GM19023 (cell line): ENCODE measurements around the gene GRM7.

Source experiments
- ATAC-seq: cut with Tn5 transposase; IDR thresholded peaks from one replicate; pipeline ENCODE4 v1.9.1; 2021; ENCODE audit warnings: mild to moderate bottlenecking, moderate library complexity; ENCODE audit not compliant: unreplicated experiment

Gene GRM7

DNA sequence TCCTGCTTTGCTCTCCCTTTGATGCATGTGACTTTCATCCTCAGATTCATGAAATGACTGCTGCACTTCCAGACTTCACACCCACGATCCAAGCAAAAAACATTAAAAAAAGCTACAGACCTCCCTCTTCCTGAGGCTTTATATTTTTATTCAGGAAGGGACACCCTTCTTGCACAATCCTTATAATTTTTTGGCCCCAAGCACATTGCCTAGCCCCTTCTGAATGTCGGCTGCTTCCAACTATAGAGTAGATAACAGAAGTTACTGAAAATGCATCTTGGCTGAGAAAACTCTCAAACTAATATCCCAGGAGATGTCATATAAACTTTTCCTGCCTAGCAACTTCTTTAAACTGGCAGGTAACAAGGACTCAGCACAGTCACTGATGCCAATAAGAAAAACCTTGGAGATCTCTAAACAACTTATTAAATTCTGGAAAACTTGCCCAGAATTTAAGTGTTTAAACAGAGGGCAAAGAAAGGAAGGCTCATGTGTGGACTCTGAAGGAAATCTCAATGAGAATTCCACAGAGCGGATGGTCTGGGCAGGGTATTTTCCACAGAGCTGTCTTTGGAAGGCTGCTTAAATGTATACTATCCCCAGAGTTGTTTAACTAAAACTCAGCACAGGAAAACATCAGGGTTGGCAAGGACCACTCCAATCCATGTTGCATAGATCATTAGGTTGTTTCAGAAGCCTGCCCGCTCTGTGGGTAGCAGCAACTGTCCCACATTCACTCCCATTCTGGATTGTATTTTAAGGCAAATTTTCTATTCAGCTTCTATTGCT lies 893.9 kb downstream of the GRM7 start:
- ATAC-seq, result no peak

DNA sequence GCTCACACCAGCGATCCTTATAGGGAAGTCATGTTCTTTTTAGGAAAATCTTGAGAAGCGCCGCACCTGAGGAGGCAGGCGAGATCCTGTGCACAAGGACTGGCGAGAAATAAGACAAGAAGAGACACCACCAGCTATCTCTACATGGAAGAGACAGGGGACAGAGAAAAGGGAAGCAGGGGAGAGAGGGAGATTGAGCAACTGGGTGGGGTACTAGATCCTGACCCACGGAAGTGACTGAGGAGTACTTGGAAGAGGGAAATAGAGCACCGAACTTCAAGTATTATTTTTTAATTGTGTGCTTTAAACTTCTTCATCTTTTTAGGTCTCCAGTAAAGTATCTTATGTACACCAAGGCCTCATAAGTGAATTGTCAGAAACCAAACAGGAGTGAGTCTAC lies 898.7 kb downstream of the GRM7 start:
- ATAC-seq, result no peak

DNA sequence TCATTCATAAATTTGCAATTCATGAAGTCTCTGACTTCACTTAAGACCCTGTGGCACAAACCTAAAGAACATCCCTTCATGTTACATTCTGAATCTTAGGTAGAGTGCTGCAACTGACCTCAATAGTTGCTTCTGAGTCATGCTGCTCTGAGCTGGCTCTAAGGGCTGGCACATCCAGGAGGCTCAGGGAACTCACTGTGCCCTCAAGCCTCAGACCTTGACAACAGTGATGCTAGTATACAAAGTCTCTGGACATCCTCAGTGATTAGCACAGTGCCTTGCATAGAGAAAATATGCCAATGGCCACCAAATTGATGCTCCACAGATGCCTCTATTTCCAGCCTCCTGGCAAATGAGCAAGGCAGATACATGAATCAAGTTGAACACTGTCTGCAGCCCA lies 899.8 kb downstream of the GRM7 start:
- ATAC-seq, result no peak

DNA sequence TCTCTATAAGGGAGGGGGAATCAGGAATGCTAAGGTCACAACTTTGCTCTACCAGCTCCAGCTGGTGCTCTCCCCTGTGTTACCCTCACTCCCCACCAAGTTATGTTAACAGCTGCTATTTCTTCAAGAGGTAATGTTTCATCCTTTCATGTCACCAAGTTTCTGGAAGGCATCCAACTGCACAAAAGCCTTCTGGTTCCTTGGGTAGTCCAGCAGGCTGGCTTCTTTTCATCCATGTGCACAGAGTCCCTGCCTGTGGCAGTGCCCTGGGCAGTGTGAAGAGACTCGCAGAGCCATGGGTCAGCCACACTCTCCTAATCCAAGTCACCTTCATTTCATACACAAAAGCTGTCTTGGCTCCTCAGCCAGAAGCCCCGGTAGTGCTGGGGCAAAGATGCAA lies 903.2 kb downstream of the GRM7 start:
- ATAC-seq, result no peak

DNA sequence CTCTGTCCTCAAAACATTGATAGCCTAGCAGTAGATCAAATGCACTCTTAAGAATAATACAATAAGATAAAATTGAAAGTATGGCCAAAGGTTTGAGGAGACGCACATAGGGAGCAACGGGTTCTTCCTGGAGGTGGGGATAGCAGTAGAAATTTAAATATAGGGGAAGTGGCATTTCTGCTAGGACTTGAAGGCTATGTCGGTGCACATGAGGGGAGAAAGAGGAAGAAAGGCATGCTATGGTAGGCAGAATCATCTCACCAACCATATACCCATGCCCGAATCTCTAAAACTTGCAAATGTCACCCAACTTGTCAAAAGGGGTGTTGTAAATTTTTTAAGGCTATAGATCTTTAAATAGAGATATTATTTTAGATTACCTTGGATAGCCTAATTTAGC lies 905.6 kb downstream of the GRM7 start:
- no peak for ATAC-seq

DNA sequence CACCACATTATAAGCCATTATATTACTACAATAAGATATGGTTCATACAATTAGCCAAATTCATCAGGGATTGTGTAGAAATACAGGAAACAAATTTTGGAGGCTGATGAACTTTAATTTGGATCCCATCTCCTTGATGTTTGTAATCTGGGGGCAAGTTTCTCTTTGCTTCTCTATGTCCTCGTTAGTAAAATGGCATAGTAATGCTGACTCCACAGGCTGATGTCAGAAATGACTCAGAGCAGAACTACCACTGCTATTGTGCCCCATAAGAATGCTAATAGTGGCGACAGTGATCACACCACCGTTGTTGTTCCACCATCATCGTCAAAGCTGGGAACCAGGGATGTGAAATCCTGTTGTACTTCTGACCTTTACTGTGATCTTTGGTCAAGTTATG lies 918.4 kb downstream of the GRM7 start:
- ATAC-seq, result no peak

DNA sequence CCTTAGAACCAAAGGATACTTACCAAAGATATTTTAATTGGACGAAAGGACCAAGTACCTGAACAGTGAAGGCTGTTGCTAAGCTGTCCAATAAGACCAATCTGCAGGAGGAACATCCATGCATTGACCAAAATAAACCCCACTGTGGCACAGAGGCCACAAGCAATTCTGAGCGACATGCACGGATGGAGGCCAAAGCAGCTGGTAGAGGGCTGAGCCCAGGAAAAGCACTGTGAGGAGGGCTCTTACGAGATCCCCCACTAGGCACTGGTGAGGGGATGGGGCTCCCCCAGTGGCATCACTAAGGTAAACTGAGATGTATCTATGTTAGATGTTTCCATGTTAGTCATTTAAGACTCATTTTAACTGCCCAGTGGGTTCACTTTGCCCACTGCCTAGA lies 920.5 kb downstream of the GRM7 start:
- no peak for ATAC-seq

DNA sequence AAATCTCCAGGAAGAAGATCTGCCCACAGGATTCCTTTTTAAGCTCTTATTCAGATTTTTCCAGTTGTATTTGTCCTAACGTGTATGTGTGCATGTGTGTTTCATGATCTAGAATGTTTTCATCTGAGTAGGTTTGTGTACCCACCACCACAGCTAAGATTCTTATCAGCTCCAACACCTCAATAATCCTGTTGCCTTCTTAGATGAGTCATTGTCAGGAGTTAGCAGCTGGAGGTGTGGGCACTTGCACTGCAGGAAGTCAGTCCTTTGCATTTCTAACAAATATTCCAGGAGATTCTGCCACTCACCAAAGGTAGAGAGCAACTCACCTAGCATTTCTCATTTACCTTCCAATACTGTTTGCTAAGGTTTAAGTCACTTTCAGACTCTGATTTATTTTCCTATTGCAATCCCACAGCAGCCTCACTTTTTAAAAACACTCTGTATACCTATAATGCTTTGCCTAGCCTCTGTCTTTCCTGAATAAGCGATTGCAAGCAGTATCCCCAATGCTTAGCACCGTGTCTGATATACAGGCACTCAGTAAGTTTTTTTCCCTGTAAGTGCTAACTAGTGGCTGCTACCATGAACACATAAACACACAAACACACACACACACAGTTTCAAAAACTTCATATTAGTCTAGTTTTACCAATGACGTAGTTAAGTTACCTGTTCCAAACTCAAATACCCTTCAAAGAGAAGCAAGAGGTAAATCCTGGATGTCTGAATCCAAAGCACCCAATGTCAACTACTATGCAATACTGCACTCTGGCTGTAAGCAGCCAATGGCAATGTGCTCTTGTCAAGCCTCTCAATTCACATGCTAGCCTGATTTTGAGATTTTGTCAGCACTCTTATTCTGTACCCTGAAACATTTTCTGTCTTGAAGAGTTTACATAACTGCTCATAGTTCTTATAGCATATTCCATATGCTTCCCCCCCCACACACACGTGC lies 927.2 kb downstream of the GRM7 start:
- no peak for ATAC-seq

DNA sequence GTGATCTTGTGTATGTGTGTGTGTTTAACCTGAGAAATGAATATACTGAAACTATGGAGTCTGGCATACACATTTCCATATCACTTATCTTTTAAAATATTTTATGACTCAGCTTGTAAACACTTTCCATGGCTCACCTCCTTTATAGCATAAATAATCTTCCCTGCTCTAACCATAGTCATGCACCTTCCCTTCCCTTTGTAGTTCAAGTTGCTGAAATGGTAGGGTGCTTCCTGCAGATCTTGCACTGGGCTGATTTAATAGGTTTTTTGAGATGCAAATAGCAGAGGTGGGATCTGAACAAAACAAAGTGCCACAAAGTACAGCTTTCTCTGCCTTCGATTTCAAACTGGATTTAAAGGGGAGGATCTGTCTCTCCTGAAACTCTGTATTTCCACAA lies 928.0 kb downstream of the GRM7 start:
- no peak for ATAC-seq

DNA sequence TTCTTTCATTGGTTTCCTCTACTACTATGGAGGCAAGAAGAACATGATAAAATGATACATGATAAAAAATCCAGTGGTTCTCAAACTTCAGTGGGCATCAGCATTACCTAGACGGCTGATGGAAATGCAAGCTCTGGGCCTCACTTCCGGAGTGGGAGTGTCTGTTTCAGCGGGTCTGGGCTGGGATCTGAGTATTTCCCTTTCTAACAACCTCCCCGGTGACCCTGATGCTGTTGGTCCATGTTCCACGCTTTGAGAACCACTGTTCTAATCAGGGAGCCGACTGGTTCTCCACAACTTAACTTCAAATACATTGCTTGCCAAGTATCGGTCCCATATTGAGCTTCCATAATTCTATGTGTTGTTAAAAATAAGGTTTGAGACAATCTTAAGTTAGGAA lies 928.4 kb downstream of the GRM7 start:
- no peak for ATAC-seq

DNA sequence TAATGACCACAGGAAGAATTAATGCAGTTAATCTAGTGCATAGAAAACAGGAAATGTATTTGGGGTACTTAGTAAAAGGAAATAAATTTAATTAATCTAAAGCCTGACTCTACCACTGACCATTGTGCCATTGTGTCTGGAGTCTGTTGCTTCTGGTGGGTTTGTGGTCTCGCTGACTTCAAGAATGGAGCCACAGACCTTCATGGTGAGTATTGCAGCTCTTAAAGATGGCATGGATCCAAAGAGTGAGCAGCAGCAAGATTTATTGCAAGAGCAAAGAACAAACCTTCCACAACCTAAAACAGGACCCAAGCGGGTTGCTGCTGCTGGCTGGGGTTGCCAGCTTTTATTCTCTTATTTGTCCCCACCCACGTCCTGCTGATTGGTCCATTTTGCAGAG lies 929.2 kb downstream of the GRM7 start:
- no peak for ATAC-seq
